Activated CD4-positive, alpha-beta T cell treated with anti-CD3 and anti-CD28 coated beads for 24 hours (primary cell): ENCODE results near the gene ESRRA.

Source experiments
- DNase-seq, 2 donors: peaks; one replicate each; pipeline ENCODE4 v3.0.0-alpha.2; 2020; ENCODE audit warnings: low read depth in 2 of 2

The ESRRA gene

DNA sequence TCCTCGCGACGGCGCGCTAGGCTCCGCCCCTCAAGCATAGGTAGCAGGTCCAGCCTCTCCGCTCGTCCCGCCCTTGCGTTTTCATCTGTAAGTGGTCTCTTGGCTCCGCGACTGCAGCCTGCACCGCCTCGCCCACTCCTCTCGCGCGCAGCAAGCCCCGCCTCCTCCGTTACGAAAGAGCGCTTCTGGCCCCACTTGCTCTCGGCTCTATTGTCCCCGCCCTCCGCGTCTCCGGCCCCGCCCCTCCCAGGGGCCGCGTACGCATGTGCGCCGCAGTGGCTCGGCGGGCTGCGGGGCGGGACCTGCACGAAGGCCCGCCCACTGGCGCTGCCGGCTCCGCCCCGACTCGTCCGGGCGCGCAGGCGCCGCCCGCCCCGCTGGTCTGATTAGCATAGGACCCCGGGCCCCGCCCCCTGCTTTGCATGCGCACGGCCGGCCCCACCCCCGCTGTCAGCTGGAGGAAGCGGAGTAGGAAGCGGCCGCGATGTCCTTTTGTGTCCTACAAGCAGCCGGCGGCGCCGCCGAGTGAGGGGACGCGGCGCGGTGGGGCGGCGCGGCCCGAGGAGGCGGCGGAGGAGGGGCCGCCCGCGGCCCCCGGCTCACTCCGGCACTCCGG lies at the start of gene ESRRA:
TSS of gene ESRRA (plus strand) at position 450 of the 616 bp plus-strand sequence. CDS start 1,656 bp downstream, outside the sequence.
- peak; percentile 100 for DNase-seq

GRCh38 chr11:64256300-64256699 lies 49.0 kb upstream of the ESRRA start:
- no peak for DNase-seq

GRCh38 chr11:64258356-64258755 lies 47.0 kb upstream of the ESRRA start:
- no peak for DNase-seq

DNA sequence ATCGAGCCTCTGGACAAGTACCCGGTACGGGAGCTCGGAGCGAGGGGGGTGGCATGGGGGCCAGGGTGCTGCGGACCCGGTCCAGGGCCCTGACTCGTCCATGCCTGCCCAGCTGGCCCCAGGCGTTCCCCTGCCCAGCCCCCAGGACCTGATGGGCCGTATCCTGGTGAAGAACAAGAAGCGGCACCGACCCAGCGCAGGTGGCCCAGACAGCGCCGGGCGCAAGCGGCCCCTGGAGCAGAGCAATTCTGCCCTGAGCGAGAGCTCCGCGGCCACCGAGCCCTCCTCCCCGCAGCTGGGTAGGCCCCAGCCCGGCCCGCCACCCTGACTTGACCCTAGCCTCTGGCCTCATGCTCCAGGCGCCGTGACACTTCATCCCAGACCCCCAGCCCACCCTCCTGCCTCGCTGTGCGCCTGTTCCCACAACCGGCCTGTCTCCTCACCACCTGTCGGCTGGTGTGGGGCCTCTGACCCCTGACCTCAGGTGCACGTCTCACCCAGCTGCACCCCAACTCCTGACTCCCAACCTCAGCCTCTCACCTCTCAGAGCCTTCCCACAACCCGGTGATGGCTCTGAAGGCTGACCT lies 46.3 kb upstream of the ESRRA start:
- no peak for DNase-seq

DNA sequence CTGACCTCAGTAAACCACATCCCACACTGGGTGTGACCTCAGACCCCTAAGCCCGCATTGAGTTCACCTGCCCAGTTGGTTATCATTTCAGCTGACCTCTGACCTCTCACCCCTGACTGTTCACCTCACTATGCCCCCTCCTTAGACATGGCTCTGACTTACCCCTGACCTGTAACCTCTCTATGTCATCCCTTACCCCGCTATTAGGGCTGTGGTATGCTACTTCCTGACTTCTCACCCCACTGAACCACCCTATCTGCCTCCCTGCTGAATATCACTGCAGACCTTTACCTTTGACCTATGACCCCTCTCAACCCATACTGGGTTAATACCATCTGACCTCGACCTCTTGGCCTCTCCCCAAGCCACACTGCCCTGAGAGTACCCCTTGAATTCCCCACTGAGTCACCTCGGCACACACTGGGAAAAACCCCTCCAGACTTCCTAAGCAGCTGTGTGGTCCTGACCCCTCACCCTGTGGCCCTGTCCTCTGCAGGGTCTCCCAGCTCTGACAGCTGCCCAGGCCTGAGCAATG lies 45.7 kb upstream of the ESRRA start:
- no peak for DNase-seq

DNA sequence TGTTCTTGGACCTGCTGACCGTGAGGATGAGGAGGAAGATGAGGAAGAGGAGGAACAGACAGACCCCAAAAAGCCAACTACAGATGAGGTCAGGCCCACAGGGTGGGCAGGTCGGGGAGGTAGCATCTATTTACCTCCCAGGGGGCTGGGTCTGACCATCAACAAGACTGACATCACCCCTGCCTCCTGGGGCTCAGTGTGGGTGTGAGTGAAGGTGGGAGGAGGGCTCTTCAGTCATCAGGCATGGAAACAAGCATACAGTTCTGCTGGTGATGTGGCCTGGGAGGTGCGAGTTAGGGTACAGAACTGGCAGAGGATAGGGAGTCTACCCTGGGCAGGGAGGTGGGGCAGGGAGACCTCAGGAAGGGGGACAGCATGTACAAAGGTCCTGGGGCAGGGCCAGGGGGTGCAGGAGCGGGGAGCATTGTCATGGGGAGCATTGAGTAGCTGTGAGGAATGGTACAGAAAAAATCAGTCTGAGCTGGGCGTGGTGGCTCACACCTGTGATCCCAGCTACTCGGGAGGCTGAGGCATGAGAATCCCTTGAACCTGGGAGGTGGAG lies 45.1 kb upstream of the ESRRA start:
- no peak for DNase-seq

DNA sequence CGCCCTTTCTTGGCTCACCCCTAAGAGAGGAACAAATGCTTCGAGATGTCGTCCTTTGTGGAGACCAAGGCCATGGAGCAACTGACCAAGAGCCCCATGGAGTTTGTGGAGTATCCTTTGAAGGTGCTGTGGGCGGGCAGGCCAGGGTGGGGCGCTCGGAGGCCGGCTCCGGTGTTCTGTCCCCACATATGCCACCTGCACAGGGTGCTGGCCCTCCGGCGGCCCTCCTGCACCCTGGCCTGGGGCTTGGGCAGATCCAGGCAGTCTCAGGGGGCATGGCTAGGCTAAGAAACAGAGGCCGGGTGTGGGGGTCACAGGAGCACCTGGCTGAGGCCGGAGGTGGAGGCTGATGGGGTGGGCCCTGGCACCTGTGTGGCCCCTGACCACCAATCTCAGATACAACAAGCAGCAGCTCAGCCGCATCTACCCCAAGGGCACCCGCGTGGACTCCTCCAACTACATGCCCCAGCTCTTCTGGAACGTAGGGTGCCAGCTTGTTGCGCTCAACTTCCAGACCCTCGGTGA lies 43.7 kb upstream of the ESRRA start:
- no peak for DNase-seq

GRCh38 chr11:64262271-64263002 lies 42.9 kb upstream of the ESRRA start:
- DNase-seq: no peak

DNA sequence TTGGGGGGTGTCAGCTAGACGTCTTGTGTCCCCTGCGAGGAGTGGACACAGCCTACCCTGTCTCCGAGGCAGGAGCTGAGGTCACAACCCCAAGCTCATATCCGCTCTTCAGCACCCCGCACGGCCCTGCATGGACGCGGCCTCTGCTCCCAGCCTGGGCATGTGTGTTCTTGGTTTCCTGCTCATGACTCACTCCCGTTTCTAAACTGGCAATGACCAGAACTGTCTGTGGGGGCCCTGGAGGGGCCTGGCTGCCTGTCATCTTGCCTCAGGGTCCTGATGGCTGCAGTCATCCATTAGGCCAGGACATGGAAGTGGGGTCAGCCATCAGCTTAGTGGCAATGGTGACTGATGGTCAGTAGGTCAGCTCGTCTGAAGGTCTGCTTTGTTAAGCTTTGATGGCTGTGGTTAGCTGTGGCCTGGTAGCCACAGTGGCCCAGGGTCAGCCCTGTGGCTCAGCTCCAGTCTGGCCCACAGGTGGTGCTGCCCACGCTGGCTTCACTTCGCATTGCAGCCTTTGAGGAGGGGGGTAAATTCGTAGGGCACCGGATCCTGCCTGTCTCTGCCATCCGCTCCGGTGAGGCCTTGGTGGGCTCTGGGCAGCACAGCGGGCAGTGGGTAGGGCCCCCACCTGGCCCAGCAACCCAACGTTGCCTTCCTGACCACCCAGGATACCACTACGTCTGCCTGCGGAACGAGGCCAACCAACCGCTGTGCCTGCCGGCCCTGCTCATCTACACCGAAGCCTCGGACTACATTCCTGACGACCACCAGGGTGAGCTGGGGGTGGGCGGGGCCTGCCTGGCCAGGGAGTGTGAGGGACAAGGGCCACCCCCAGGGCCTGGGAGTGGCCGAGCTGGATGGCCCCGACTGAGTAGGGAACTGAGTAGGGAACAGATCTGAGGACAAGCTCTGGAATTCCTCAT lies 42.0 kb upstream of the ESRRA start:
- DNase-seq: no peak

DNA sequence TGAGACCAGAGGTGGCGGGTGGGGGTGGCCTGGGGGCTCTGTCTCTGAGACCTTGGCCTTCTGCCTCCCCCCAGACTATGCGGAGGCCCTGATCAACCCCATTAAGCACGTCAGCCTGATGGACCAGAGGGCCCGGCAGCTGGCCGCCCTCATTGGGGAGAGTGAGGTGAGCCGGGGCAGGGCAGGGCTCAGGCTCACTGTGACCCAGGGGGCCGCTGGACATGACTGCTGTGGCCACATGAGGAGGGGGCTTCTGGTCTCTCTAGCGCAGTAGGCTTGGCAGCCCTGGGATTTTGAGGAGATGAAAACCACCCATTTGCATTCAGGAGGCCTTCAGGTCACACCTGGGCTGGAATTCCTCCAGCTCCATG lies 41.4 kb upstream of the ESRRA start:
- no peak for DNase-seq

DNA sequence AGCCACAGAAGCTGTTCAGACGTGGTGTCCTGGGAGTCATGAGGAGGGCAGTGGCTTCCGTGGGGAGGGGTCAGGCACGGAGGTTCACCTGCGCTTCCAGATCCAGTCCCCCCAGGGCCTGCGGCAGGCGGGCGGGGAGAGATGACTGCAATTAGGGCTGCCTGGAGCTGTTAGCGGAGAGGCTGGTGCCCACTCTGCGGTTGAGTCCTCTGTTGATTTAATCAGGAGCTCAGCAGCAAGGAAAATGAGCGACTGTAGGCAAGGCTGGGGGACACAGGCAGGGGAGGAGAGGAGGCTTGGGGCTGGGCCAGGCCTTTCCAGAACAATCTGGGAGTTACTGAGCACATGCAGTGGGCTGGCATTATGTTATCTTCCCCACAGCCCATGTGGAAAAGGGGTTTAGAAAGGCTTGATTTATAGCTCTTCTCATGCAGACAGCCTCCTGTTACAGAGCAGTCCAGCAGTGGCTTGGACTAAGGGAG lies 40.9 kb upstream of the ESRRA start:
- DNase-seq: no peak

GRCh38 chr11:64265176-64266160 lies 39.9 kb upstream of the ESRRA start:
- no peak for DNase-seq

DNA sequence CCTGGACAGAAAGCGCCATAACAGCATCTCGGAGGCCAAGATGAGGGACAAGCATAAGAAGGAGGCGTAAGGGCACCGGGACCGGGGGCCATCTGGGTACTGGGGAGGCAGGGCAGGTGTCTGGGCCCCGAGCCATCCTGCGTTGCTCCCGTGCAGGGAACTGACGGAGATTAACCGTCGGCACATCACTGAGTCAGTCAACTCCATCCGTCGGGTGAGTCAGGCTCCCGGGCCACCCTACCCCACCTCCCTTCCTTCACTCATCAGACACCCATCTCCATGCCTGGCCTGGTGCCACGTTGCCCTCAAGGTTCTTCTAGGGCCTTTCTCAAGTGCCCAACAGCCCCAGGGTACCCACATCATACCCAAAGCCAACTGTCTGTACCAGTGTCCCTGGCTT lies 39.0 kb upstream of the ESRRA start:
- no peak for DNase-seq

DNA sequence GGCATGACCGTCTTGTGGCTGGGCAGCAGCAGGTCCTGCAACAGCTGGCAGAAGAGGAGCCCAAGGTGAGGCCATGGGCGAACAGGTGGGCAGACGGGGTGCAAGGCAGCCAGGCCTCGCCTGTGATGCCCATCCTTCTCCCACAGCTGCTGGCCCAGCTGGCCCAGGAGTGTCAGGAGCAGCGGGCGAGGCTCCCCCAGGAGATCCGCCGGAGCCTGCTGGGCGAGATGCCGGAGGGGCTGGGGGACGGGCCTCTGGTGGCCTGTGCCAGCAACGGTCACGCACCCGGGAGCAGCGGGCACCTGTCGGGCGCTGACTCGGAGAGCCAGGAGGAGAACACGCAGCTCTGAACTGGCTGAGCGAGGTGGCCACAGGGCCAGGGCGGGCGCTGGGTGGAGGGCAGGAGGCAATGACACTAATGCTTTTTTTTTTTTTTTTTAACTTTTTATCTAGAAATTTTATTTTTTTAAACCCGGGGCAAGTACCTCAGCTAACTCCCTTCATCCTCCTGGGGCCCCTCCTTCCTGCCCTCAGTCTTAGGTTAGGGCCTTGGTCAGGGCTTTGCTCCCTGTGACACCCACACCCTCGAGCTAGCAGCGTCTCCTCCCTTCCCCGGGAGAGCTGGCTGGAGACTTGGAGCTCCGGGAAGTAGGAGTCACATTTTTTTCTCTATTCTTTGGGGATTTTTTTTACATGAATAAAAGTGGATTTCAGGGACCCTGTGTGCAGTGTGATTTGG lies 37.9 kb upstream of the ESRRA start:
- no peak for DNase-seq

DNA sequence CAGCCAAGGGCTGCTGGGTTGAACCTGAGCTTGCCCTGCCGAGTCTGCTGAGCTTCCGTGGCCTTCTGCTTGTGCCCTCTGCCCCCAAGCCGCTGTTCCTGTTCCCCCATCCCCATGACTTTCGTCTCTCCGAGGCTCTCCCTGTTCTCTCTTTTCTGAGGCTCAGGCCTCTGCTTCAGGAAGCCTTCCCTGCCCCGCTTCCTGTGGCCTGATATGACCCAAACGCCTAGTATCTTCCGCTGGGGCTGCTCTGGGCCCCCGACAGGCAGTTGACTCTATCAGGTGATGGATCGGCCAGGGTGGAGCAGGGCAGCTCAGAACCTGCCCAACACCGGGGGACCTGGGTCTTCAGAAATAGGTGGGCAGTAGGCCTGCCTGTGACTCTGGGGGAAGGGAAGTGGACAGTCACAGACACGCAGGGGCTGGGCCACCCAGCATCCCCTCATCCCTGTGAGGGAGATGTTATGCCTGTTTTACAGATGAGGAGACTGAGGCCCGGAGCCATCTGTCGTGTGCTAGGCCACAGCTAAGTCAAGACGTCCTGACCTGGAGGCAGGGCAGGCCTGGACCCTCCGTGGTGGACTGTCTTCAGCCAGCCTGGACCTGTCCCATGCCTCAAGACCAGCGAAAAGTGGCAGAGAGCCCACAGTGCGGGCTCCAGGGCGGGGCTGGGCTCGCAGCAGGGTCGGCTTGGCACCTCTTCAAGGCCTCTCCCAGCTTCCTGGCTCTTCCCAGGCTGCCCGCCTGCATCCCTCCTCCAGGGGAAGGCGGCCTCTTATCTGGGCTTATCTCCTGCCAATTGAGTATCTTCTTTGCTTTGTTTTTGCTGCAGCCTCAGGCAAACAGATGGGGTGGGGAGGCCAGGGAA lies 37.1 kb upstream of the ESRRA start:
- DNase-seq: no peak

DNA sequence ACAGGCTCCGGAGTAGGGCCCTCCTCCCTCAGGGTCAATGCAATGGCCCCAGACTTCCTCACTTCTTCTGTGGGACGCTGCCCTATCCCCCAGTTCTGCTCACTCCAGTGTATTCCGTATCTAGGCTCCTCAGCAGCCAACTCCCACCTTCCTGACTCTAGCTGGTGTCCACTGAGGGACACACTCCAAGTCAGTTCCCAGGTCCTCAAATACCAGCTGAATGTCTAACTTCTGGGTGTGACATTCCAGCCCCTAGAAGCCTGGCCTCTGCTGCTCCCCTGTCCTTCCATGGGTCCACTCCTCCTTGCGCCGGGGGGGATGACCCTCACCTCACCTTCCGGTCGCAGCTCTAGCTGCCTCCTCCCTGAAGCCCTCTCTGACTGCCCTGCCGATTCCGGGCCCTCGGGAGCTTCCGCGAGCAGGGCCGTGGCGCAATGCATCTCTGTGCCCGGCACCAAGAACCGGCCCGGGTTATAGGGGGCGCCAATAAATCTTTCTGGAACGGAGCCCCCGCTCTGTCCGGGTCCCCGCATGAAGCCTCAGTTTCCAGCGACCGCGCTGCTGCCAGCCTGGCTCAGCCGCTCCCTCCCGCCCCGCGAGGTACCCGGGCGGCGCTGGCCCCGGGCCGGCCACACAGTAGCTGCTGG lies 36.3 kb upstream of the ESRRA start:
- DNase-seq: peak in 1 of 2 donors; percentile 50

DNA sequence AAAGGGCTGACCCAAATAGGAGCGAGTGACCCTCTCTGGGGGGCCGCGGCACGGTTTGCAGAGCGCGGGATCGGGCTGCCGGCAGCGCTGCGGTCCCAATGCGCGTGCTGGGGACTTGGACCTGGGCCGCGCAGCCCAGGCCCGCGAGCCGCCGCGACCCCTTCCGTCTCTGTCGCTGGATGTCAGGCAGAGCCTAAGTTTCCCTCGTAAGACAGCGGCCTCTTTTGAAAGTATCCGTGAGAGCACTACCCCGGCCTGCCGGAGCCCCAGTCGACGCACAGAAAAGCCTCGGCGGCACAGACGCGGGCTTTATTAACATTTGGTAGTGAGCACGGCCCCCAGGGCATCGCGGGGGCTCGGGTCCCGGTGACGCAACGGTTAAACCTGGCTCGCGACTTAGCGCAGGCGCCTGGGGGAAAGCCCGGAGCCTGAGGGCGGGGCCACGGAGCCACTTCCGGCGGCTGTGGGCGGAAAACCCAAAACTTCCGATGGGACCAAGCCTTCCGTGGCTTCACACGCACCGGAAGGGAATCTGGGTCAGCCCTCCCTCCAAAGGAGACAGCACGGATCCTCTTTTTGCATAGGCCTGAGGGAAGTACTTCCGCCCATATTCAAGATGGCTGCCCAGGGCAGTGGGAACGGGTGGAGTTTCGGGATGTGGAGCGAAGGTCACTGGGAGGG lies 35.6 kb upstream of the ESRRA start:
- peak; percentile 95 to 97 for DNase-seq
